Left ventricle myocardium superior (tissue), 1 donor: ENCODE measurements around the gene TEAD1. TPM values are rescaled to one million over a fixed set of nuclear protein-coding genes. Genes with fewer than 3 reads are reported as not detected.
A peak's percentile ranks its signal among the peaks of the same experiment; 100 is the strongest.

Source experiments
- ATAC-seq: fragments of 200-7000 bp; cut with Tn5 transposase; one replicate; pipeline ENCODE4 v1.9.1; 2020; ENCODE audit warnings: mild to moderate bottlenecking, moderate library complexity
- DNase-seq: peaks from one replicate; pipeline ENCODE4 v3.0.0-alpha.2; 2020
- intact Hi-C: fragments of 100-400 bp; cut with micrococcal nuclease; formaldehyde crosslinking; loops from one replicate; pipeline ENCODE4 v1.11.0; 2022
- total RNA-seq: library from RNA; stranded (reverse); fragmentation: NEBNext Ultra II Directional; extraction: Animal tissue kit (Norgen Biotek cat#: 25700); gene quantifications from one replicate; pipeline ENCODE4 v1.2.1, GENCODE V29; 2021
- donor health status: DM: no; HTN: yes; CAD: no; lungs with severe emphysema.

The TEAD1 gene
- total RNA-seq, 1 donor from 2014 or later: 127 TPM

GRCh38 chr11:12889243-12889642, 215.0 kb downstream of the TEAD1 start:
- ATAC-seq (peak; percentile 76), DNase-seq (peak; percentile 56)
- intact Hi-C loops: loop anchor here (10.0 kb wide), 1 partner anchor 474 kb away; no protein-coding TSS in a partner anchor

GRCh38 chr11:12890476-12890875, 216.3 kb downstream of the TEAD1 start:
- intact Hi-C loops: loop anchor here (5.0 to 10.0 kb wide), 3 partner anchors 206 to 558 kb away; no protein-coding TSS in a partner anchor
- no peak for ATAC-seq
- DNase-seq: no peak

- ATAC-seq (no peak), DNase-seq (peak; percentile 67)
- intact Hi-C loops: loop anchor here (5.0 to 10.0 kb wide), 3 partner anchors 209 to 562 kb away; no protein-coding TSS in a partner anchor
Observed at GRCh38 chr11:12893787-12894672, 219.8 kb downstream of the TEAD1 start.

GRCh38 chr11:12897390-12897789, 223.2 kb downstream of the TEAD1 start:
- ATAC-seq: peak; percentile 86
- intact Hi-C loops: loop anchor here (10.0 kb wide), 1 partner anchor 213 kb away; no protein-coding TSS in a partner anchor
- peak; percentile 55 for DNase-seq

- peak; percentile 71 for ATAC-seq
- intact Hi-C loops: loop anchor here (10.0 kb wide), 1 partner anchor 213 kb away; no protein-coding TSS in a partner anchor
- DNase-seq: peak; percentile 38
Observed at GRCh38 chr11:12897867-12898266, 223.6 kb downstream of the TEAD1 start.

GRCh38 chr11:12900496-12900895, 226.3 kb downstream of the TEAD1 start:
- ATAC-seq (peak; percentile 38), DNase-seq (no peak)

GRCh38 chr11:12901272-12901671, 227.1 kb downstream of the TEAD1 start:
- intact Hi-C loops: no loop called here
- DNase-seq (no peak), ATAC-seq (no peak)

More at GRCh38 chr11:12900496-12900895, 226.3 kb downstream of the TEAD1 start:
- intact Hi-C loops: no loop called here

GRCh38 chr11:12901874-12902481, 227.8 kb downstream of the TEAD1 start:
- no peak for ATAC-seq
- intact Hi-C loops: no loop called here
- DNase-seq: no peak

- intact Hi-C loops: no loop called here
- no peak for ATAC-seq
- DNase-seq: no peak
Observed at GRCh38 chr11:12902791-12903486, 228.7 kb downstream of the TEAD1 start.

- DNase-seq: no peak
- intact Hi-C loops: no loop called here
- no peak for ATAC-seq
Observed at GRCh38 chr11:12905435-12905834, 231.2 kb downstream of the TEAD1 start.

GRCh38 chr11:12906501-12906900, 232.3 kb downstream of the TEAD1 start:
- no peak for ATAC-seq
- intact Hi-C loops: no loop called here
- DNase-seq: no peak

GRCh38 chr11:12909879-12910278, 235.7 kb downstream of the TEAD1 start:
- DNase-seq (no peak), ATAC-seq (no peak)
- intact Hi-C loops: no loop called here

- intact Hi-C loops: no loop called here
- DNase-seq (peak; percentile 89), ATAC-seq (peak; percentile 98)
Observed at GRCh38 chr11:12914400-12914912, 240.2 kb downstream of the TEAD1 start.

- ATAC-seq (no peak), DNase-seq (no peak)
- intact Hi-C loops: no loop called here
Observed at GRCh38 chr11:12915093-12915492, 240.9 kb downstream of the TEAD1 start.

GRCh38 chr11:12917822-12918221, 243.6 kb downstream of the TEAD1 start:
- ATAC-seq (no peak), DNase-seq (no peak)
- intact Hi-C loops: no loop called here

GRCh38 chr11:12918667-12919066, 244.4 kb downstream of the TEAD1 start:
- intact Hi-C loops: no loop called here
- DNase-seq (no peak), ATAC-seq (no peak)

- DNase-seq (no peak), ATAC-seq (no peak)
- intact Hi-C loops: no loop called here
Observed at GRCh38 chr11:12922418-12922817, 248.2 kb downstream of the TEAD1 start.

- ATAC-seq: peak; percentile 63
- intact Hi-C loops: no loop called here
Observed at GRCh38 chr11:12922980-12923507, 248.8 kb downstream of the TEAD1 start.

GRCh38 chr11:12924650-12925049, 250.4 kb downstream of the TEAD1 start:
- ATAC-seq: no peak
- intact Hi-C loops: no loop called here
- no peak for DNase-seq

More at GRCh38 chr11:12922980-12923507, 248.8 kb downstream of the TEAD1 start:
- no peak for DNase-seq
